Fibroblast of lung (primary cell): ENCODE data around the gene PARP8. TPM values are rescaled to one million over a fixed set of nuclear protein-coding genes. Genes with fewer than 3 reads are reported as not detected.

ENCODE experiments used
- DNase-seq, 2 donors: peaks; one replicate each; pipeline versions ENCODE4 v3.0.0 to v3.0.0-alpha.2; 2010; ENCODE audit warnings: low read depth in 2 of 2
- H2AFZ ChIP-seq: 2 replicates; pipeline ENCODE4 v1.5.1; 2012; ENCODE audit warnings: low read length, control low read depth, inconsistent platforms
- H3K27ac ChIP-seq: 2 replicates; pipeline ENCODE4 v1.5.1; 2011; ENCODE audit warnings: low read length, control low read depth; ENCODE audit not compliant: insufficient read depth
- H3K27me3 ChIP-seq: 2 replicates; pipeline ENCODE4 v1.5.1; 2011; ENCODE audit warnings: mild to moderate bottlenecking, low read length; ENCODE audit not compliant: control insufficient read depth, insufficient read depth
- H3K36me3 ChIP-seq: 2 replicates; pipeline ENCODE4 v1.5.1; 2011; ENCODE audit warnings: low read length; ENCODE audit not compliant: control insufficient read depth, insufficient read depth
- H3K4me1 ChIP-seq: 2 replicates; pipeline ENCODE4 v1.5.1; 2011; ENCODE audit warnings: low read length; ENCODE audit not compliant: control insufficient read depth, insufficient read depth; ENCODE audit errors: extremely low read depth
- H3K4me2 ChIP-seq: 2 replicates; pipeline ENCODE4 v1.5.1; 2011; ENCODE audit warnings: low read length, control low read depth; ENCODE audit not compliant: insufficient read depth; ENCODE audit errors: extremely low read depth
- H3K4me3 ChIP-seq, 4 experiments: fragments of 200-600 bp in 1 of 4; sonication (generic) in 1 of 4; replicated peaks in 1 of 4; 2 replicates each; pipeline ENCODE4 v1.5.1; 2011 to 2016; ENCODE audit warnings: low read length in 4 of 4, low read depth in 3 of 4, mild to moderate bottlenecking in 3 of 4, control low read depth in 2 of 4, inconsistent platforms in 1 of 4, mixed read lengths in 1 of 4; ENCODE audit not compliant: insufficient read depth in 1 of 4; ENCODE audit errors: control extremely low read depth in 1 of 4
- H3K79me2 ChIP-seq: 2 replicates; pipeline ENCODE4 v1.5.1; 2012; ENCODE audit warnings: mild to moderate bottlenecking, low read length, inconsistent platforms; ENCODE audit not compliant: control insufficient read depth, insufficient read depth
- H3K9ac ChIP-seq: 2 replicates; pipeline ENCODE4 v1.5.1; 2011; ENCODE audit warnings: mild to moderate bottlenecking, low read length, control low read depth; ENCODE audit not compliant: insufficient read depth
- H3K9me3 ChIP-seq: 2 replicates; pipeline ENCODE4 v1.5.1; 2012; ENCODE audit warnings: low read depth, low read length; ENCODE audit not compliant: control insufficient read depth, insufficient read depth
- H4K20me1 ChIP-seq: 2 replicates; pipeline ENCODE4 v1.5.1; 2011; ENCODE audit warnings: low read length; ENCODE audit not compliant: control insufficient read depth, insufficient read depth; ENCODE audit errors: extremely low read depth
- CTCF ChIP-seq, 2 donors: IDR thresholded peaks in 1 of 2; conservative IDR thresholded peaks in 1 of 2; 1 replicate in 1 of 2; 2 replicates in 1 of 2; pipeline ENCODE4 v1.5.1; 2011 to 2012; ENCODE audit warnings: low read length in 2 of 2, control low read depth in 1 of 2, inconsistent platforms in 1 of 2, low read depth in 1 of 2, mild to moderate bottlenecking in 1 of 2
- EZH2 ChIP-seq: IDR thresholded peaks from 2 replicates; pipeline ENCODE4 v1.5.1; 2012; ENCODE audit warnings: low read length, control low read depth, mild to moderate bottlenecking; ENCODE audit errors: missing control alignments
- polyA plus RNA-seq, 2 donors: library from polyadenylated mRNA; depleted of rRNA in 1 of 2; stranded (reverse) in 1 of 2; unstranded in 1 of 2; fragments of >200 nt; gene quantifications; 2 replicates each; pipeline ENCODE4 v1.2.1, GENCODE V29; 2011 to 2012; ENCODE audit warnings: missing spikeins in 1 of 2
- total RNA-seq: library from RNA; depleted of rRNA; stranded (reverse); fragments of >200 nt; gene quantifications from 2 replicates; pipeline ENCODE4 v1.2.1, GENCODE V29; 2014

The PARP8 gene
- total and polyA plus RNA-seq, 2 donors (not counting 1 experiment from before 2014, with no cell fraction given), result 13.8 to 24.6 TPM

GRCh38 chr5:50863534-50864170 is 197.2 kb downstream of the PARP8 start:
- Histone ChIP-seq H3K9ac (no peak overlapping the region), H3K4me3 (no peak overlapping the region), H3K79me2 (no peaks in the 10 kb centered on the region), H2AFZ (no peak overlapping the region), H3K27ac (no peak overlapping the region), H3K9me3 (no peaks in the 10 kb centered on the region), H3K27me3 (no peaks in the 10 kb centered on the region), H3K36me3 (no peaks in the 10 kb centered on the region), H4K20me1 (no peaks in the 10 kb centered on the region), H3K4me1 (no peaks in the 10 kb centered on the region), H3K4me2 (no peak overlapping the region)
- DNase-seq, result no peak
- TF ChIP-seq EZH2, result no peak
- TF ChIP-seq CTCF (conservative IDR thresholded peaks at IDR 0.05 in 1 of 2, IDR thresholded peaks at IDR 0.05 in 1 of 2; ENCODE audit: low read depth in 1 of 2, low read length in 2 of 2), result no peak

DNA sequence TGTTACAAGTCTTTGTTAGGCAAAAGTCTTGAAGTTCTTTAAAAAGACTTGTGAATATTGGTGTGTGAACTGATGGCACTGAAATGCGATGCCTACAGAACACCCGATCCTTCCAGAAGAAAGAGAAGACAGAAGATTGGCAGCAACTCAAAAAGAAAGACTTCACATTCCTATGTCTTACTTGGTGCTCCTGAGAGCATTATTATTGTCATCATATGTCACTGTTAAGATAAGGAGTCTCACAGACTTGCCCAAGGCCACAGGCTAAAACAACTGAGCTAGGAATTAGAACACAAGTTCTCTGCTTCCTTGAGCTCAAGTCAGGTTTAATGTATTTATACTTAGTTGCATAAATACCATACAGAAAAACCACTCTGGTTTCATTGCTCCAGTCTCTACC is 198.0 kb downstream of the PARP8 start:
- no peaks in the 10 kb centered on the region for H3K36me3 ChIP-seq

DNA sequence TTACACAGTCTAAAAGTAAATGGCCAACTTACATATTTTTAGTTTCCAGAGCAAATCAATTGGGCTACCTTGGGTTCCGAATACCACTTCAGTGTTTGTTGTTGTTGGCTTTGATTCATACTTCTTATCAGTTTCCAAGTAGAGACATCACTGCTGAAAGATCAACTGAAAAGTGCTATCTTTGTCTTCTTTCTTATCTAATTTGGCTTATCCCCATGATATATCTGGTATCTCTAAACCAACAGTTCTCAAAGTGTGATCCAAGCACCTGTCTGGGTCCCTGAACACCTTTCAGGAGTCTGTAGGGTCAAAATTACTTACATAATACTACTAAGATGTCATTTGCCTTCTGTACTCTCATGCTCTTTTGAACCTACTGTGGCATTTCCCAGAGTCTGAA is 200.0 kb downstream of the PARP8 start:
- Histone ChIP-seq H3K4me1 (no peaks in the 10 kb centered on the region), H4K20me1 (no peaks in the 10 kb centered on the region)

More for the DNA sequence above, 198.0 kb downstream of the PARP8 start:
- H3K9ac ChIP-seq, result no peak overlapping the region
- no peaks in the 10 kb centered on the region for H3K4me1 ChIP-seq
- no peaks in the 10 kb centered on the region for H3K79me2 ChIP-seq
- H3K9me3 ChIP-seq, result no peaks in the 10 kb centered on the region
- TF ChIP-seq EZH2 (no peak), CTCF (conservative IDR thresholded peaks at IDR 0.05 in 1 of 2, IDR thresholded peaks at IDR 0.05 in 1 of 2; ENCODE audit: low read depth in 1 of 2, low read length in 2 of 2) (no peak)
- H2AFZ ChIP-seq, result no peak overlapping the region
- no peak overlapping the region for H3K4me3 ChIP-seq
- H4K20me1 ChIP-seq, result no peaks in the 10 kb centered on the region
- H3K4me2 ChIP-seq, result no peak overlapping the region
- no peak overlapping the region for H3K27ac ChIP-seq
- H3K27me3 ChIP-seq, result no peaks in the 10 kb centered on the region
- no peak for DNase-seq

More for the DNA sequence above, 200.0 kb downstream of the PARP8 start:
- no peak for DNase-seq
- no peaks in the 10 kb centered on the region for H3K9me3 ChIP-seq
- no peaks in the 10 kb centered on the region for H3K36me3 ChIP-seq
- no peak overlapping the region for H2AFZ ChIP-seq
- H3K79me2 ChIP-seq, result no peaks in the 10 kb centered on the region
- H3K27ac ChIP-seq, result no peak overlapping the region
- TF ChIP-seq CTCF (conservative IDR thresholded peaks at IDR 0.05 in 1 of 2, IDR thresholded peaks at IDR 0.05 in 1 of 2; ENCODE audit: low read depth in 1 of 2, low read length in 2 of 2) (no peak), EZH2 (no peak)
- H3K4me2 ChIP-seq, result no peak overlapping the region
- no peak overlapping the region for H3K4me3 ChIP-seq
- H3K27me3 ChIP-seq, result no peaks in the 10 kb centered on the region
- no peak overlapping the region for H3K9ac ChIP-seq
